GM19351 (cell line): Measurements from ENCODE around the gene GTF2B.
"Not testable (repeated sequence)": the region's sequence is repeated elsewhere in the genome, so short reads cannot be mapped to it uniquely, and the experiment has no call there.

Experiments used
- ATAC-seq: cut with Tn5 transposase; IDR thresholded peaks from one replicate; pipeline ENCODE4 v1.9.1; 2021; ENCODE audit warnings: mild to moderate bottlenecking, moderate library complexity; ENCODE audit not compliant: unreplicated experiment

The GTF2B gene

DNA sequence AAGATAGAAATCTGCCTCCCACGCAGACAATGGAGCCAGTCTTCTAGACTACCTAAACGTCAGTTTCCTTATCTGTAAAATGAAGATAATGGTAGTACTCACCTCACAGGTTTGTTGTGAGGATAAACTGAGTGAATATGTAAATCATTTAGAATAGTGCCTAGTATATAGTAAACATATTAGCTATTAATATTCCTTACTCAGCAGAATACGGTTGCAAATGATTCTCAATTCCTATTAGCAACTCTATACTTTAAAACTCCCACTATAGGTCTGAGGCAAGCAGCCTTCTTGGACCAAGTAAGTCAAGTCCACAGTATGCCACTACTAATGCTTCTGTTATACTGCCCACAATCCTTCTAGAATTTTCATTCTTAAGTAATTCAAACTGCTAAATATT is 5.4 kb downstream of the GTF2B start:
- no peak for ATAC-seq

DNA sequence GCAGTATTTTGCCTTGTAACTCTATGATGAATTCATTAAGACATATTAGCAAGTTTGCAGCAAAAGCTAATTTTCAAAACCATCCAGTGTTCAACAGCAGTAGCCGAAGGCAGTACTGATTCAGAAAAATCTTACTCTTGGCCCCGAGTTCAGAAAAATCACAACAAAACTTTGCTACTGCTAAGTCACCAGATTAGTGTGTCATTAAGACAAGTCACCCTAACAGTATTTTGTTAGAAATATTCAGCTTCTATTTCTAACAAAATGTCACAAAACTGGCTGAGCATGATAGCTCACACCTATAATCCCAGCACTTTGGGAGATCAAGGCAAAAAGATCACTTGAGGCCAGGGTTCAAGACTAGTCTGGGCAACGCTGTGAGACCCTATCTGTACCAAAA is 8.2 kb downstream of the GTF2B start:
- no peak for ATAC-seq

DNA sequence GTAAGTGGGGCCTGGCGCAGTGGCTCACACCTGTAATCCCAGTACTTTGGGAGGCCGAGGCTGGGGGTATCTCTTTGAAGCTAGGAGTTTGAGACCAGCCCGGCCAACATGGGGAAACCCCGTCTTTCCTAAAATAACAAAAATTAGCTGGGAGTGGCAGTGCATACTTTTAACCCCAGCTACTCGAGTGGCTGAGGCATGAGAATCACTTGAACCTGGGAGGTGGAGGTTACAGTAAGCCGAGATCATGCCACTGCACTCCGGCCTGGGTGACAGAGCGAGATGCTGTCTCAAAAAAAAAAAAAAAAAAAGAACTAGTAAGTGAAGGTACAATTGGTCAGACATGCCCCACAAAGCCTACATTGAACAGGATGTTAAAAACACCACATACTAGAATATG is 10.7 kb downstream of the GTF2B start:
- ATAC-seq: not testable (repeated sequence)

- no peak for ATAC-seq
Measured at GRCh38 chr1:88878731-88879130, 12.6 kb downstream of the GTF2B start.

DNA sequence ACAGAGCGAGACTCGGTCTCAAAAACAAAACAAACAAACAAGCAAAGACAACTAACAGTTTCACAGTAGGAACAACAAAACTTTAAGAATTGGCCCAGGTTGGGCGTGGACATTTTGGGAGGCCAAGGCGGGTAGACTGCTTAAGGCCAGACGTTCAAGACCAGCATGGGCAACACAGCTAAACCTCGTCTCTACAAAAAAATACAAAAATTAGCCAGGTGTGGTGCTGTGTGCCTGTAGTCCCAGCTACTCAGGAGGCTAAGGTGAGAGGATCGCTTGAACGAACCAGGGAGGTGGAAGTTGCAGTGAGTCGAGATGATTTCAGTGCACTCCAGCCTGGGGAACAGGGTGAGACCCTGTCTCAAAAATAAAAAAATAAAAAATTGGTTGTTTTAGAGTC is 13.5 kb downstream of the GTF2B start:
- no peak for ATAC-seq

DNA sequence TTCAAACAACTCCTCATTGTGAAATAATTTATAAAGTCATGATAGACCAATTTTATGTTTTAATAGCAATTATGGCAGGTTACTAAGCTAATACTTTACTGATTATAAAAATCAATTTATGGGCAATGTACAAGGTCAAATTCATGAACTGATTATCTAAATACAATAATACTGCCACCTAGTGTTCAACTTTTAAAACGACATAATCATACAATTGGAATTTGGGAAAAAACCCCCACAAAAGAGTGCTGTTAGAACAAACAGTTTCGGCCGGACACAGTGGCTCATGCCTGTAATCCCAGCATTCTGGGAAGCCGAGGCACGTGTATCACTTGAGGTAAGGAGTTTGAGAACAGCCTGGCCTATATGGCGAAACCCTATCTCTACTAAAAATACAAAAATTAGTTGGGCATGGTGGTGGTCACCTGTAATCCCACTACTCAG is 14.0 kb downstream of the GTF2B start:
- ATAC-seq: no peak

GRCh38 chr1:88876573-88877365 is 14.6 kb downstream of the GTF2B start:
- no peak for ATAC-seq

DNA sequence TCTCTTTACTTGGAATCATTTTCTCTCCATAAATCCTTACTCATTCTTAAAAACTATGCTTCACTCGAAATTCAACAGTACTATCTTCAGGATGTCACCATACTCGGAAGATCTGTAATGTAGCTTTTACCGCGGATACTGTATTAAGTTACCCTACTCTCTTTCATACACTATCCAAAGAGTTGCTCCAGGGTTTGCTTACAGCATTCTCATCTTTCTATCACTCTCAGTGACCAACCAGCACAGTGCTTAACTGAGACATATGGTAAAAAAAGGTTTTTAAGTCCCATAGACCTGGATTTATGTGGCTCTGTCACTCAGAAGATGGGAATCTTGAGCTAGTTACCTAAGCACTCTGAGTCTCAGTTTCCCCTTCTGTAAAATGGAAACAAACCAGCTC is 15.8 kb downstream of the GTF2B start:
- ATAC-seq: no peak

- ATAC-seq: no peak
Measured at GRCh38 chr1:88873737-88874349, 17.5 kb downstream of the GTF2B start.

DNA sequence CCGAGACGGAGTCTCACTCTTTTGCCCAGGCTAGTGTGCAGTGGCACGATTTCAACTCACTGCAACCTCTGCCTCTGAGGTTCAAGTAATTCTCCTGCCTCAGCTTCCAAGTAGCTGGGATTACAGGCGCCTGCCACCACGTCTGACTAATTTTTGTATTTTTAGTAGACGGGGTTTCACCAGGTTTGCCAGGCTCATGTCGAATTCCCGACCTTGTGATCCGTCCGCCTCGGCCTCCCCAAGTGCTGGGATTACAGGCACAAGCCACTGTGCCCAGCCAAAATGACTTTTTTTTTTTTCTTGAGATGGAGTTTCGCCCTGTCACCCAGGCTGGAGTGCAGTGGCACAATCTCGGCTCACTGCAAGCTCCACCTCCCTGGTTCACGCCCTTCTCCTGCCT is 21.7 kb downstream of the GTF2B start:
- ATAC-seq: not testable (repeated sequence)

DNA sequence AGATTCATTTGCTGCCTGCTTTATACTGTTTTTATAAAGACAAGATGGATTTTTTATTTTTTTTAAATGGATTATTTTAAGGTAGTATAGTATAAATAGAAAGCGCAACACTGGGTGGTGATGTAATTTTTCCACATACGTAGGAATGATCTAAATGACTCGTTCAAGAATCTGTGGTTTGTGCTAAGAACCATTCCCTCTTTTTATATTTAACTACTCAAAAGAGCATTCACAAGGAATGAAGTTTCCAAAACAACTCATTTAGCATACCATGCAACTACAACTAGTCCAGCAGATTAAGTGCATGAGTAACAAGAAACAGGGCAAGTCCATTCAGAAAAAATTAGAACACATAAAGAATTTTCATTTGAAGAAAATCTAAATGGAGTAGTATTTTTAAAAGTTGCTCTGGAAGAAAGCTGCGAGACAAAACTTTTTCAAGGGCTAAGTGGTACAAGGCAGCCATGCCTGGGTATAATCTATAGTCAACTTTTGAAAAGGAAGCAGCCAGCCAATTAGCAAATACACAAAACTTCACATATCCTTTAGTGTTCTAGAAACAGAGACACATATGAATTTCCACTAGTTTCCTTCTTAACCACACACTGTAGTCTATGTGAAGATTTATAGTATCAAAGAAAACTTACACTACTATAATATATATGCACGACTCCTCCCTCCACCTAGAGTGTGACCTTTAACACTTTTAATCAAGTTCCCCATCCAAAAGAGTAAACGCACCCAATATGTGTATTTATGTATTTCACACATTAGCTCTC is 23.4 kb downstream of the GTF2B start:
- ATAC-seq: peak; percentile 52

DNA sequence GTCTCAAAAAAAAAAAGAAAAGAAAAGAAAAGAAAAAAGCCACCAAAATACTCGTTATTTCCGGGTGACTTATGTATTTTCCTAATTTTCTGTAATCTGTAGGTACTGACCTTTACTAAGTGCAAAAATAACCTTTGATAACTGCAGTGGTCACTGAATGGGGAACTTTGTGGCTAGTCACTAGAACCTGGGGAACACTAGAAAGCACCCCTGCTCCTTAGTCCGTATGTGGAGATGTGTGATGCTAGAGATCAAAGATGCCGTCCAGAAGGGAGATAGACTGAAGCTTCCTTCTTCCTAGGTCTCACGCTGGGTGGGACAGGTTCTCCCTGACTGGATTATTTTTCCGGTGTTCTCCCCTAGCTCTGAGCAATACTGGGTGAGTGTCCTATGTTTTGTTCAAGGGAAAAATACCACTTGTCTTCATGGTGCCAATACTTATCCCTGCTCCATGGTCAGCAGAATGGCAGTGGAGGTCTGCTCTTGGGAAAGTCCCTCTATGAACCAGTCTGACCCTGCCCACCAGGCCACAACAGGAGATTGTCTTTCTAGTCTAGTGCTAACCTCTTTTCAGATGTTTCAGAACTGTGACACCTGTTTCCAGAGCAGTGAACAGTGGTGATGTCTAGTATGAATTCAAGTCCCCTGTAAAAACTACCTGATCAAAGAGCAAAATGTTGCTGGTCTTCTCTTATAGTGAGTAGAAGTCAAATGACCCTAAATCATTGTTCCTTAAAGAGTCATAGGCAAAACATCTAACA is 39.9 kb downstream of the GTF2B start:
- ATAC-seq: no peak

- no peak for ATAC-seq
Measured at GRCh38 chr1:88847643-88848042, 43.7 kb downstream of the GTF2B start.

DNA sequence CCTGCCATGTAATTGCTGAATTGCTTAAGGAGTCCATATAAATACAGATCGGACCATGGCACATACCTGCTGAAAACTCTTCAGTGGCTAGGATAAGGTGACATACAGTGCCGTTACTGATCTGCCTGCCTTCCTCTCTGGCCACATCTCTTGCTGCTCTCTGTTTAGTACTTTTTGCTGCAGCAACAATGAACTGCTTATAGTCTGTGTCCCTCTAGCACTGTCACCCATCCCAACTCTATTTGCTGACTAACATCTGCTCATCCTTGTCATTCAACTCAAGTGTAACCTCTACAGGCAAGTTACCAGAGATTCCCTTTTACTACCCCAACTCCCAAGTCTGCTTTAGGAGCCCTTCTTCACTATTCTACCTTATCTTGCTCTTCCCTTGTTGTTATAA is 65.6 kb downstream of the GTF2B start:
- no peak for ATAC-seq

DNA sequence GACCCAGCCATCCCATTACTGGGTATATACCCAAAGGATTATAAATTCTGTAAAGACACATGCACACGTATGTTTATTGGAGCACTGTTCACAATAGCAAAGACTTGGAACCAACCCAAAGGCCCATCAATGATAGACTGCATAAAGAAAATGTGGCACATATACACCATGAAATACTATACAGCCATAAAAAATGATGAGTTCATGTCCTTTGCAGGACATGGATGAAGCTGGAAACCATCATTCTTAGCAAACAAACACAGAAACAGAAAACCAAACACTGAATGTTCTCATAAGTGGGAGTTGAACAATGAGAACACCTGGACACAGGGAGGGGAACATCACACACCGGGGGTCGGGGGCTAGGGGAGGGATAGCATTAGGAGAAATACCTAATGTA is 71.7 kb downstream of the GTF2B start:
- not testable (repeated sequence) for ATAC-seq

DNA sequence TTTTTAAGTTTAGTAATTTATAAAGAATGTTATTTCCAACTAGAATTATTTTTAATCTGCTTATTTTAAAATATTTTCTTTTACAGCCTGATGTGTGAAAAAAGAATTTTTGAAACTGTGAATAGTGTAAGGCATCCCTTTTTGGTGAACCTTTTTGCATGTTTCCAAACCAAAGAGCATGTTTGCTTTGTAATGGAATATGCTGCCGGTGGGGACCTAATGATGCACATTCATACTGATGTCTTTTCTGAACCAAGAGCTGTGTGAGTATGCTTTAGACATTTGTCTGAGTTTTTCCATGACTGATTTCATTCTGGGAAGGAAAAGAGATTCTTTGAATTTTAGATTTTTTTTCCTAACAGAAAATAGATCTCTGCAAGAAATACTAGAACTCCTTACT is 77.9 kb downstream of the GTF2B start:
- no peak for ATAC-seq

- ATAC-seq: no peak
Measured at GRCh38 chr1:88812366-88812765, 79.0 kb downstream of the GTF2B start.

DNA sequence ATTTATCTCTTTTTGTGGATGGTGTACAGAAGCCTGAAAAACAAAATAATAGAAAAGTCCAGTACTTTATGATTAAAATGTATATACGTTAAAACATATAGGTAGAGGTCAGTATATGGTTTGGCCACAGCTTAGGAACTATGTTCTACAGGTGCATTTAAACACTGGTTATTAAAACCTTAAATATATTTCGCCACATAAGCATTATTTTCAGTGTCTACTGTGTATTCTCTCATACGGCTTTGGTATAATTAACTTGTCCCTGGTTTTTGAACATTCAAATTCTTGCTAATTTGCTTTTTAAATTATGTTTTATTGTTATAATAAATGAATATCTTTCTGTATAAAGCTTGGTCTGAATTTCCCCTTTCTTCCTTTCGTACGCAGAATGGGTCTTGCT is 87.9 kb downstream of the GTF2B start:
- no peak for ATAC-seq

- no peak for ATAC-seq
Measured at GRCh38 chr1:88802950-88803349, 88.4 kb downstream of the GTF2B start.
